Daoy (cell line): ENCODE measurements around the gene HPCA. TPM values are rescaled to one million over a fixed set of nuclear protein-coding genes. Genes with fewer than 3 reads are reported as not detected.

Source experiments
- DNase-seq: peaks from one replicate; pipeline ENCODE4 v3.0.0-alpha.2; 2015; ENCODE audit warnings: low read depth
- total RNA-seq: library from RNA; depleted of rRNA; stranded (reverse); fragments of >200 nt; shearing (Covaris generic); gene quantifications from 2 replicates; pipeline ENCODE4 v1.2.3, GENCODE V29; 2014

The HPCA gene
- total RNA-seq, 1 experiment from 2014 or later, result not detected

DNA sequence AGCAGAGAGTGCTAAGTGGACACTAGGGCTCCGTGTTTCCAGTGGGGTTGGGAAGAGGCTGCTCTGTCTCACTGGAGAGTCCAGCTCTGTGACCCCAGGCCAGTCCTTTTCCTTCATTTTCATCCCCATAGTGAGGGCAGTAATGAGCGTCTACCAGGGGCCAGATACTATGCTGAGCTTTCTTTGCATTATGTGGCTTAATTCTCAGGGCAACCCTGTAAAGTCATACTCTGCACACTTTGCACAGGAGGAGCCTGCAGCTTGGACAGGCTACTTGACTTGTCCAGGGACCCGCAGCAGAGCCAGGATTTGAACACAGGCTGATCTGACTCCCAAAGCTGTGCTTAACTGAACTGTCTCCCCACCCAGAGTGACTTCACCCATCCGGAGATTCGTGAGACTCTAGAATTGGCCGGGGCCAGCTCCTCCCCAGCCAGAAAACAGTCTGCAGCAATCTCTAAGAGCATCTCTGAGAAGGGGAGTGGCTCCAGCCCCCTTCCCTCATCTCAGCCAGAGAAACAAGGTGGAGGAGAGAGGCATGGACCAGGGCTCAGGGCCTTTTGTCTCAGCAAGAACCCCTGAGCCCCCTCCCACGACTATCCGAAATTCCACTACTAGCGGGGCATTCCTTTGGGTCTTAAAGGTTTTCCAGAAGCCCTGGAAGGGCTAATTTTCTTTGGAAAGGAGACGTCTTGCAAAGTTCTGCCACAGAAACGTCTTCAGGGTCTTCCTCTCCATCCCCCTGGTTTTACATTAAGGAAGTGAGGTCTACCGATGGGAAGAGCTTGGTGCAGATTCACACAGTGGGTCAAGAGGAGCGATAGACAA is 14.7 kb upstream of the HPCA start:
- DNase-seq, result peak; percentile 51

DNA sequence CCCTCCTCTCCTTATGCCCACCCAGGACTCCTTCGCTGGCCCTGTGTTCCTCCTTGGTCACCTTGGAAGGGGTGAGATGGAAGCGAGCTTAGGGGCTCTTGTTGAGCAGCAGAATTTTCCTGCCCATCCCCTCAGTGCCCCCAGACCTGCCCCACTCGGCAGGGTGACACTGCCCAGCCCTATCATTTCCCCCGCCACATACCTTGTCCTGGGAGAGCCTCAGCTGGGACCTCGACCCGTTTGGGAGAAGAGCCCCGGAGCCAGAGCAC is 14.2 kb upstream of the HPCA start:
- DNase-seq, result no peak

DNA sequence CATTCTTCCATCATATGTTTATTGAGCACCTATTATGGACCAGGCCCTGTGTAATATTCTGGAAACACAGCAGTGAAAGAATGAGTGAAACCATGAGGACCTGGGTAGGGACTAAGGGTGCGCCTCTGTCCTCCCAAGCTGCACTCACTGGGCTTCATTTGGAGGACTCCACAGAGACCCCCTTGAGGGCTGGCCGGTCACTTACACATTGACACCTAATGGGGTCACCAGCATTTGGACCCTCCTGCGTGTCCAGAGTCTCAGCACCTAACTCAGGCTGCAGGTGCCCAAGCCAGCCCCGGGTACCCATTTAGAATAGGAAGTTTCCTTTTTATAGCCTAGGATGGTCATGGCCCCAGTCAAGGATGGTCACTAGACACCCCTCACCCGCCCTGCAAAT is 12.8 kb upstream of the HPCA start:
- no peak for DNase-seq

DNA sequence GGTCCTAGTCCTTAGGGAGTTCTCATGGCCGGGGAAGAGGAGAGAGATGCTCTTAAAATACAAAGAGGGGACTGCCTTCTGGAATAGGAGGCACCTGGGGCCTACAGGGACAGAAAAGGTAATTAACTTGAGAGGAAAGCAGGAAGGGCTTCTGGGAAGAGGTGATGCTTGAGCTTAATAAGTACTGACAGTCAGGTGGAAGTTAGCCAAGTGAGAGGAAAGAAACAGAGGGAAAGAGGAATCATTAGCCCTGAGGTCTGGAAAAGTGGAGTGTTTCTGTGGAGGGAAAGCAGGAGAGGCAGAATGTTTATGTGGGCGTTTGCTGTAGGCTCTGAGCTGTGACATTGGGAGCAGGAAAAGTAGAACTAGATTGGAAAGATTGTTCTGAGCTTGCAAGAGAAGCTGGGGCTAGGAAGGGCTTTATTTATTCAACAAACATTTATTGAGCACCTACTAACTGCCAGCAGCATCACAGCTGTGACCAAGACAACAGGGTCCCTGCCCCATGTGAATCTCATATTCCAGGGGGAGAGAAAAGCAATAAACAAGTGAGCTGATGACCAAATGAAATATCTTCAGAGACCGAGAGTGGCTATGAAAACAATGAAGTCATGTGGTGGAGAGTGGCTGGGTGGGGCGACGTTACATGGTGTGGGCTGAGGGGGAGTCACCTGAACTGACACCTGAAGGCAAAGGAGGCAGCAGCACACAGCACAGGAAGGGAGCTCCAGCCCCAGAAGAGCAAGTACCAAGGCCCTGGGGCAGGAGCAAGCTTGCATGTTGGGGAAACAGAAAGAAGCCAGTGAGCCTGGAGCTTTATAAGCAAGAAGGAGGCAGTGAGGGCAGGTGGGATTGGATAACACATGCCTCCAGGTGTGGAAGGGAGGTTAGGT is 11.2 kb upstream of the HPCA start:
- no peak for DNase-seq

DNA sequence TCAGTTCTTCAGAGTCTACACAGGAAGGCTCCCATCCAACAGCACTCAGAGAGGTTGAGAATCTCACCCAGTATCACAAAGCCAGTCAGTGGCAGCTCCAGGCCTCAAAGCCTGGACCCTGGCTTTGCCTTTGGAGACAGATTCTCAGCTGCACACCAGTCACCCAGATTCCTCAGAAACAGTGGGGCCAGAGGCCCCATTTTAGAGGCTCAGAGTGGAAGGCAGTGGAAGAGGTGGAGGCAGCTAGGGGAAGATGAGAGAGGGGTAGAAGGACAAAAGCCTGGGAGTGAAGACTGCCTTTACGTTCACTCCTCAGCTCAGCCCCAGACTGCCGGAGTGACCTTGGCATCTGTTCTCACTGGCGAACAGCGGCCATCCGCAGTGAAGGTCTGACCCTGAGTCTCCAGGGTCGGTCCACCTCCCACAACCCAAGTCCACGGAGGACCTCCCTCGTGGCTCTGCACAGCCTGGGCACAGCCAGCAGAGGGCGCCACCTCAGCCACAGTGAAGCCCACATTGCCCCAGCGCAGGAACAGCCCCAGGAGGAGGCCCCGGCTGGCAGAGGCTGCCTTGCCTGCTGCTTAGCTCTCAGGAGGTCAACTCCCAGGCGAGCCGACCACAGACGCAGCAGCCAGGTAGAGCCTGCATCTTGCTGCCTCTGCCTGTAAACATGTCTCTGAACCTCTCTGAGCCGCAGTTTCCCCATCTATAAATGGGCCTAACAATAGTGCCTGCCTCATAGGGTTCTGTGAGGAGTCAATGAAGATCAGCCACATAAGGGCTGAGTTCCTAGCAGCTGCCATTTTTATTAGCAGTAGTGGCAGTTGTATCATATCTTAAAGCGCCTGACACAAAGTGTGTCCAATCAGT is 9.7 kb upstream of the HPCA start:
- peak; percentile 75 for DNase-seq

DNA sequence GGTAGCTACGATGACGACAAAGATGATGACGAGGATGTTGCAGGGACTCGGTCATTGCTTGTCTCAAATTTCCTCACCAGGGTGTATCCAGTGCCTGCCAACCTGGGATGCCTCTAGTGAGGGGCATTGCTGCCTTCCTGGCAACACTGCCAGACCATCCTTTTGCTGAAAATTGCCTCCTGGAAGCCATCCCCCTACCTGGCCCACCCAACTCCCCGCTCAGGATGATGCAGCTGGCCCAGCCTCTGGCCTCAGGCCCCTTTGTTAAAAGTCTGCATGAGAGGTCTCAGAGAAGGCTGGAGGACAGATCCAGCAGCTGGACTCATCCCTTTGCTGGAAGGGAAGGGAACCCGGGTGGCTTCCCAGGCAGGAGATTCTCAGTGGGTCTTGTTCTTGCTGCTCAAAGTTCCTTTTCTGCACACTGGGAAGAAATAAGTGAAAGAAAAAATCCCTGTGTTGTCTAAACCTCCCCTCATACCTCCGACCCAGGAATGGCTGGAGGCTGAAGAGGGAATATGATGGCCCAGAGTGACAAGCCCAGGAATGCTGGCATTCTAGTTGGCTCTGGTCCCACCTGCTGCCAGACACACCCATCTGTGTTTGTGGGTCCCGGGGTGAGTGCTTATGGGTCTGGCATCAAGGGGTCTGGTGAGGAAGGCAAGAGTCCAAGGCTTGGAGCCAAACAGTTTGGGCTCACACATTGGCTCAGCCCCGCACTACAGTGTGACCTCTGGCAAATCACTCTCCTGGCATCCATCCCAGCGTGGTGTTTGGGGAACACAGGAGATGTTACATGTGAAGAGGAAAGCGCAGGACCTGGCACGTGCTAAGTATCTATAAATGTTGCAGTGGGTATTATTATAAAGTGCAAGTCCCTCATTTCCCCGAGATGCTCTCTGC is 8.8 kb upstream of the HPCA start:
- DNase-seq, result no peak

DNA sequence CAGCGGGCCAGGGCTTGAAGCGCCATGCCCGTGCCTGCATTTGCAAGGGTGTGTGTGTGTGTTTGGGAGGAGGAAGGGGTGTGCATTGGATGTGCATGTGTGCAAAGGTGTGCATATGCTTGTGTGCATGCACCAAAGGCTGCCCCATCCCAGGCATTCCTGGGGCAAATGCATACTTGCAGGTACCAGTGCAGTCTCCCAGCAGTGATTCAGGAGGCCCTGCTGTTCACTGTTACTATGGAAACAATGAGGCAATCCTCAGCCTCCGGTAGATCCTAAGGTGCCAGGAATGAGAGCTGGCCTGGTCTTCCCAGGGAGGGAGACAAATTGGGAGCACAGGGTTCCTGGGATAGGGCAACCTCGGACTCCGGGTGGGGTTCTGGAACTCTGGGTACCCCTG is 8.1 kb upstream of the HPCA start:
- peak; percentile 42 for DNase-seq

DNA sequence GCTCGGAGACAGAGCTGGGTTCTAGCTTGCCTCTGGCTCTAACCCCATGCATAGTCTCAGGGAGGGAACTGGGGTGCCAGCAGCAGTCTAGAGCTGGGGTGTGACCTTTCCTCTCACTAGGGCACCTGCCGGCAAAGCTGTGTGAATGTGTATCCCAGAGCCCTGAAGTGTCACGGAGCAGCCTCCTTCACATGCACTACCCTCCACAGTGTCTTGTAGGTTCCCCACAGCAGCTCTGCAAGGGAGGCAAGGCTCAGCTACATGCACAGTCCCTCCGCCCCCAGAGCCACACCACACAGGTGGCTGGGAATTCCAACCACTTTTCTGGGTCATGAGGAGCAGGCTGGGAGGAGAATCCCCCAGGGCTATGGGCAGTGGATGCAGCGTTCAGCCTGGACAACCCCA is 7.7 kb upstream of the HPCA start:
- DNase-seq, result no peak

DNA sequence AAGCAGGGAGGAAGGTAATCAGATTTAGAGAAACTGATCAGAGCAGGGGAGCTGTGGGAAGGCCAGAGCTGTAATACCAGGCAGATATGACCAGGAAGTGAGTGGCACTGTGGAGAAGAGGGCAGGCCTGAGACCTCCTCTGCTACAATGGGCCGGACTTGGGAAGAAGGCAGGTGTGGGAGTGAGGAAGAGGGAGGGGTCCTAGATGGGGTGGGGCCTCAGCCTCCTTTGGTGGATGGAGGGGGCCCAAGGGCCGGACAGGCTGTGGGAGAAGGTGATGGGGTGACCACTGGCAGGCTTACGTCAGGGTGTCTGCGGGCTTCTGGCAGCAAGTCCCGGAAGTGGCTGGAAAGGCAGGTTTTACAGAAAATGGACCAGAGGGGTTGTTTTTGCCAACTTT is 5.0 kb upstream of the HPCA start:
- DNase-seq, result no peak

DNA sequence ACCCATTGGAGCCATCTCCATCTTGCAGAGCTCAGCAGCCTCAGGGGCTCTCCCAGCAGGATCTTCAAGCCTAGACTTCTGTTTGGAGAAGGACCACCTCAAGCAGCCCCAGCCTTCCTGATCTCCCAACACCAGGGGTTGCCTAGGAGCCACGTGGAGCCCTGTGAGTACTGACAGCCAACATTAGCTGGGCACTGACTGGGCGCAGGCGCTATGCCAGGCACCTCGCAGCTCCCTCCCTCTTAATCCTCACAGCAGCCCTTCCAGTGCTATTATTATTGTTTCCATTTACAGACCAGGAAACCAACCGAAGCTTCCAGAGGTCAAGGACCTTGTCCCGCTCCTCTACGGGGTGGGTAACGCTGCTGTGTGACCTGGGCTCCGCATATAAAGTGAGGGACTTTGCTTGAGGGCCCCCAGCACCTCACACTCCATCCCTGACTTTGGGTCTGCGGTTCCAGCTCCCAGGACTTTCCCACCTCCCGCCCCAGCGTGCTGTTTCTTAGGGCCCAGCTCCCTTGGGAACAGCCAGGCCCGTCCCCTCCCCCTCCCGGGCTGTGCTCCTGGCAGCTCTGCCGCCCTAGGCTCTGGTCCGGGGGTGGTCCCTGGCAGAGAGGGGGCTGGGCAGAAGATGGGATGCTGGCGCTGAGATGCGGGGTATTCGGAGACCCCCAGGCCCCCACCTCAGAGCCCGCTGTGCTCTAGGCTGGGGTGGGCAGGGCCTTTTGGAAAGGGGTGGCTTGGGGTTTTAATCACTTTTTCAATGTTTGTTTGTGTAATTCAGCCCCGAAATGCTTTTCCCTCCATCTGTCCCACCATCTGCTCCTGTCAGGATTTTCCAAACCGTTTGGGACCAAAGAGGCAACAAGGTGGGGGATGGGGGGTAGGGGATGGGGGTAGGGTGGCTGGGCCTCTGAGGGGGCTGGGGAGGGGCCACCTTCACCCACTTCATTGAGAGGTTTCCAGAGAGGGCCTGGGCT is 4.1 kb upstream of the HPCA start:
- DNase-seq, result no peak

DNA sequence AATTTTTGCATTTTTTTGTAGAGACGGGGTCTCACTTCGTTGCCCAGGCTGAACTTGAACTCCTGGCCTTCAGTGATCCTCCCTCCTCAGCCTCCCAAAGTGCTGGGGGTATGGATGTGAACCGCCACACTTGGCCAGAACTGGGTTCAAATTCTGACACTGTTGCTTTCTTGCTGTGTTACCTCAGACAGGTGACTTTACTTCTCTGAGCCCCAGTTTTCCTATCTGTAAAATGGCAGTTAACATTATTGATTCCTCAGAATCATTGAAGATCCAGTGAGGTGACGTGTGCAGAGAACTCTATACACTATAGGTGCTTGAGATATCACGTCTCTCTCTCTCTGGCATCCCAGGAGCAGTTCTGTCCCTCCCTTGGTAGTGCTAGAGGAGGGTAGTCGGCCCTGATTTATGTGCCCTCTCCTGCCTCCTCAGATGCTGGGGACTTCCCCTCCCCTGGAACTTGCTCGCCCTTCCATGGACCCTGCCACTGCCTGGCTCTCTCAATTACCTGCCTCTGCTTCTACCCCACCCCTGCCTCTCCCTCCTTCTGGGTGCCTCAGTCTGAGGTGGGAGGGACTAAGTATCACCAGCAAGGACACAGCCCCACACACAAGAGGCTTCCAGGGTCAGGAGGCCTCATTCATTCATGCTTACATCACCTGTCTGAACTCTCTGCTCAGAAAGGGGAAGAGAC is 2.8 kb upstream of the HPCA start:
- DNase-seq, result no peak

DNA sequence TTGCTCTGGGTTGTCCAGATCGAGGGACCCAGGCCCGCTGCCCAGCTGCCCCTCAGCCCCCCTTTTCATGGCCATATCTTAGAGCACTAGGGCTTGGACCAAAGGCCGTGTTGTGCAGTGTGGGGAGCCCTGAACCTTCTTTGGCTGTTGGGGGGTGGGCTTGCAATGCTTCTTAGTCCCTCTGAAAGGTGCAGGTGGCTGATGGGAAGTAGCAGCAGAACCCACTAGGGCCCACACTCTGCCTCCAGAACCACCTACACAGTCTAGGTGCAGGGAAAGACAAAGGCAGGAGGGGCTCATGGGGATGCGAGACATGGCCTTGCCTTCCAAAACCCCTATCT is 2.3 kb upstream of the HPCA start:
- DNase-seq, result no peak

DNA sequence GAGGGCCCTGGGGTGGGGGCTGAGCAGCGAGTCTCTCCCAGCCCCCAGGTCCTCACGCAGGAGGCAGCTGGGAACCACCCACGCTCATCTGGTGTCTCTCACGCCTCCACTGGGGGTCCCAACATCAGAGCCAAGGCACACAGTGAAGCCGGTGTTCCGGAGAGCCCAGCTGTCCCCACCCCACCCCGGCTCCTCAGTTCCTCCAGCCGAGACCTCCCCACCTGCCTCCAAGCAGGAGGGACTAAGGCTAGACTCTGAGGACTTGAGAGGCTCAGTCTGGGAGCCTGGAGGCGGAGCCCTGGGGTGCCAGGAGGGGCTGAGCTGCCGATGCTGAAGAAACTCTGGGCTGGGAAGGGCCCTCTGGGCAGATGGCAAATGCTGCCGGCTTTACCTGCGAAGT is 1.6 kb upstream of the HPCA start:
- DNase-seq, result no peak

DNA sequence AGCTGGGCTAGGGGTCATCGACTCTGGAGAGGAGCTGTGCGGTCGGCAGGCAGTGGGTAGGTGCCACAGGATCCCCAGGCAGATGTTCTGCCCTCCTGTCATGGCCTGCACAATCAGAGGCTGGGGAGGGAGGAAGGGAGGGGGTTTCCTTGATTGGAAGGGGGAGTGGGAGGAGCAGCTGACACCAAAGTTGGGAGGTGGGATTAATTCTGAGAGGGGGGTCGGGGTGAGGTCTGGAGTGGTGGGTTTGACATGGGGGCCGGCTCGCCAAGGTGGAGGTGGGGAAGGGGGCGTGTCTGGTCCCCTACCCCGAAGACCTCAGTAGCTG is 651 bp upstream of the HPCA start:
- no peak for DNase-seq

DNA sequence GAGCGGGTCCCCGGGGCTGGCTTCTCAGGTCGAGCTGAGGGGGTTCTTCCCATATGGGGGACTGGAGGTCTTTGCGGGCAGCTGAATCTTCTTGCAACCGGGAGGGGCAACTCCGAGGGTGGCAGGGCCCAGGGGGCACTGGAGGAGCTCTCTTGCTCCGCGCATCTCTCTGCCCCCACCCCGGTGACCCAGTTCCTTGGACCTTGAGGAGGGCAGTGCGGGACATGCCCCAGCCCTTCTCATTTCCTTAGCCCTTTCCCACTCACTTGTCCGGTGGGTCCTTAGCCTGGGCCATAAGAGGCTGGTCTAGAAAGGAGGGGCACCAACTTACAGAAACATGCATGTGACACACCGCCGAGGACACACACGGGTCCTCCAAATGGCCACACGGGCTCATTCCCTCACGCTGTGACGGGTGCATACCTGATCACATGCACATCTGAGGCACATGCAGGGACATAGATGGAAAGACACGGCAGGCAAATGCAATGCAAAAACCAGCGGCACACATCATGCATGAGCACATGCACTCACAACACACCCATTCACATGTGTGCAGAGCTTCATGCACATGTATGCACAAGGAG is 630 bp downstream of the HPCA start:
- DNase-seq, result no peak

DNA sequence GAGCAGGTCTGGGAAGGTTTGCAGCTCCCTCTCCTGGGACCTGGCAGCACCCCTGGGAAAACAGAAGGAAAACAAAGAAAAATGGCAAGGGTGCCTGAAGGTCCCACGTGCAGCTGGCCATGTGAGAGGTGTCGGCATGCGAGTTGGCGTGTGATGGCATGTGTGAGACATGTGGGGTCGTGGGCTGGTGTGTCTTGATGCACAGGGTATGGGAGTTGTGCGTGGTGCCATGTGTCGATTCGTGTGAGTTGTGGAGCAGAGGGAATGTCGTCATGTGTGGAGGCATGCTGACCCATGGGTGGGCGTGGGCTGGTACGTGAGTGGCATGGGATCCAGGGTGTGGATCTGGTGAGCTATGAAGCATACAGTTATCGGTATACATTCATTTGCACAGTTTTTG is 1.3 kb downstream of the HPCA start:
- DNase-seq, result no peak

DNA sequence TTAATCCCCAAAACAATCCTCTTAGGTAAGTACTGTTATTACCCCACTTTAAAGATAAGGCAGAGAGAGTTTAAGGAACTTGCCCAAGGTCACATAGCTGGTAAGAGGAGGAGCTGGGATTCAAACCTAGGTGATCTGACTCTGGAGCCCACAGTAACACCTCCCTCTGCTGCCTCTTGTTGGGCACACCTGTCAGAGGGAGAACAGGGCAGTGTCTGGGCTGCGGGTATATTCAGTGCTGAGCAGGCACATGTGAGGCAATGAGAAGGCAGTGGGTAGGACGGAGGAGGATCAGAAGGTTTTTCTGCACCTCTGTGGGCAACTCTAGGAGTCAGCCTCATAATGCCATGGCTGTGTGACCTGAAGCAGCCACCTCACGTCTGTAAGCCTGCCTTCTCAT is 1.8 kb downstream of the HPCA start:
- no peak for DNase-seq

DNA sequence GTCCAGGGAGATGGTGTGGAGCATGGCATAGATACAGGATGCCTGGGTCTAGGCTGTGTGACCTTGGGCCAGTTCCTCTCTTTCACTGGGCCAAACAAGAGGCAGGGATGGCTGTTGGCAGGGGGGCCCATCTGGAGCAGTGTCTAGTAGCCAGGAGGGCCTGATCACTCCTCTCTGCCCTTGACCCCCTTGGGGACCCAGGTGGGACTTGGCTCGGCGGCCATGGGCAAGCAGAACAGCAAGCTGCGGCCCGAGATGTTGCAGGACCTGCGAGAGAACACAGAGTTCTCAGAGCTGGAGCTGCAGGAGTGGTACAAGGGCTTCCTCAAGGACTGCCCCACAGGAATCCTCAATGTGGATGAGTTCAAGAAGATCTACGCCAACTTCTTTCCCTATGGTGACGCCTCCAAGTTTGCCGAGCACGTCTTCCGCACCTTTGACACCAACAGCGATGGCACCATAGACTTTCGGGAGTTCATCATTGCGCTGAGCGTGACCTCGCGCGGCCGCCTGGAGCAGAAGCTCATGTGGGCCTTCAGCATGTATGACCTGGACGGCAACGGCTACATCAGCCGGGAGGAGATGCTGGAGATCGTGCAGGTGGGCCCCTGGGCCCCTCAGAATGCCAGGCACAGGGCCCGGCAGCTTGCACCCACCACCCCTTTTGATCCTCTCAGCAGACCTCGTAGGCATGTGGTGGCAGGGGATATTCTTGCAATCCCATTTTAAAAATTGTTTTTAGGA is 2.6 kb downstream of the HPCA start:
- peak; percentile 1 for DNase-seq
